HEK293T (cell line): ENCODE measurements around the gene ARHGEF16.

Experiments
- ARNT ChIP-seq: fragments of 450-650 bp; IDR thresholded peaks from 2 replicates; pipeline ENCODE4 v1.6.1; 2017; ENCODE audit warnings: mild to moderate bottlenecking
- BHLHE40 ChIP-seq: fragments of 450-650 bp; IDR thresholded peaks from 2 replicates; pipeline ENCODE4 v1.6.1; 2016; ENCODE audit warnings: mild to moderate bottlenecking, moderate library complexity, borderline replicate concordance
- ELF4 ChIP-seq: fragments of 450-650 bp; IDR thresholded peaks from 2 replicates; pipeline ENCODE4 v1.6.1; 2017; ENCODE audit warnings: antibody characterized with exemption
- FOXA1 ChIP-seq: fragments of 450-650 bp; IDR thresholded peaks from 2 replicates; pipeline ENCODE4 v1.6.1; 2016; ENCODE audit warnings: mild to moderate bottlenecking
- FOXK2 ChIP-seq: fragments of 450-650 bp; IDR thresholded peaks from 2 replicates; pipeline ENCODE4 v1.6.1; 2016; ENCODE audit warnings: mild to moderate bottlenecking
- FOXM1 ChIP-seq: fragments of 450-650 bp; IDR thresholded peaks from 2 replicates; pipeline ENCODE4 v1.6.1; 2017; ENCODE audit warnings: mild to moderate bottlenecking, borderline replicate concordance
- HDGF ChIP-seq: fragments of 450-650 bp; IDR thresholded peaks from 2 replicates; pipeline ENCODE4 v1.6.1; 2017; ENCODE audit warnings: antibody characterized with exemption, borderline replicate concordance
- L3MBTL2 ChIP-seq: fragments of 450-650 bp; conservative IDR thresholded peaks from 2 replicates; pipeline ENCODE4 v1.6.1; 2016; ENCODE audit warnings: mild to moderate bottlenecking
- LEF1 ChIP-seq: fragments of 450-650 bp; IDR thresholded peaks from 2 replicates; pipeline ENCODE4 v1.6.1; 2017; ENCODE audit warnings: mild to moderate bottlenecking, borderline replicate concordance
- NFRKB ChIP-seq: fragments of 450-650 bp; IDR thresholded peaks from 2 replicates; pipeline ENCODE4 v1.6.1; 2016; ENCODE audit warnings: mild to moderate bottlenecking, moderate library complexity
- PKNOX1 ChIP-seq: fragments of 450-650 bp; IDR thresholded peaks from 2 replicates; pipeline ENCODE4 v1.6.1; 2016
- SP1 ChIP-seq: fragments of 450-650 bp; IDR thresholded peaks from 2 replicates; pipeline ENCODE4 v1.6.1; 2017
- SUZ12 ChIP-seq: fragments of 450-650 bp; IDR thresholded peaks from 2 replicates; pipeline ENCODE4 v1.6.1; 2016; ENCODE audit warnings: mild to moderate bottlenecking
- TARDBP ChIP-seq: fragments of 450-650 bp; IDR thresholded peaks from 2 replicates; pipeline ENCODE4 v1.6.1; 2016

DNA sequence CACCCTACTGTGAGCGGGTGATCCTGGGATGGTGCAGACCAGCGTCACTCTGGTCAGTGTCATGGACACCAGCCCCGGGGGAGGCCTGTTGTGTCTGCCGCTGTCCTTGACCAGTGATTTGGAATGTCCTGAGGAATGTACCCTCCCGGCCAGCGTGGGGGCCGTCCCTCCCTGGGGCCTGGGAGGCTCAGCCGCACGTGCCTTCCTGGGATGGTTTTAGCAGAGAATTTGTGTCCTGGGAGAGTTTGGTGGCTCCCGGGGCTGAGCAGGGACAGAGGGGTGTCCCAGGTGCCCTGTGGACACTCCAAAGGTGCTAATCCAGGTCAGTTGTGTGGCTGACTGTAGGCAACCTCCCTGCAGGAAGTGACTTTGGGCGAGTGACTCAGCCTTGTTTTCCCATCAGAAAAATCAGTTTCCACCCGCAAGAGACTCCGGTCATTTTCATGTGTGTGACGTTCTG, 6.2 kb downstream of the ARHGEF16 start:
- no peak for TF ChIP-seq FOXM1
- TF ChIP-seq SUZ12: no peak
- no peak for TF ChIP-seq NFRKB
- TF ChIP-seq TARDBP: no peak
- no peak for TF ChIP-seq FOXA1
- no peak for TF ChIP-seq L3MBTL2
- no peak for TF ChIP-seq SP1
- no peak for TF ChIP-seq ELF4
- TF ChIP-seq FOXK2: no peak
- no peak for TF ChIP-seq BHLHE40
- no peak for TF ChIP-seq PKNOX1
- no peak for TF ChIP-seq LEF1
- no peak for TF ChIP-seq ARNT
- no peak for TF ChIP-seq HDGF
